Thoracic aorta (tissue), 2 donors: Measurements from ENCODE around the gene KANSL1L. TPM values are rescaled to one million over a fixed set of nuclear protein-coding genes. Genes with fewer than 3 reads are reported as not detected.

ENCODE experiments used
- ATAC-seq: fragments of 150-250 bp; one replicate; pipeline ENCODE4 v1.8.0; 2017; ENCODE audit warnings: low read depth; ENCODE audit not compliant: insufficient number of reproducible peaks, low FRiP score
- DNase-seq: peaks from one replicate; pipeline ENCODE4 v3.0.0-alpha.2; 2020; ENCODE audit warnings: low spot score
- H3K27ac ChIP-seq, 2 donors: fragments of 200-600 bp; sonication (generic); 1 replicate in 1 of 2; 2 replicates in 1 of 2; pipeline ENCODE4 v1.5.1; 2016; ENCODE audit warnings: mild to moderate bottlenecking in 2 of 2, moderate library complexity in 2 of 2
- H3K27me3 ChIP-seq: fragments of 200-600 bp; sonication (generic); replicated peaks from 2 replicates; pipeline ENCODE4 v1.6.0; 2016; ENCODE audit warnings: mild to moderate bottlenecking; ENCODE audit not compliant: insufficient read depth
- H3K36me3 ChIP-seq: fragments of 200-600 bp; sonication (generic); one replicate; pipeline ENCODE4 v1.5.1; 2016
- H3K4me1 ChIP-seq, 2 donors: fragments of 200-600 bp; sonication (generic); 1 replicate in 1 of 2; 2 replicates in 1 of 2; pipeline versions ENCODE4 v1.5.1 to v1.6.0; 2016; ENCODE audit warnings: low read depth in 2 of 2, mild to moderate bottlenecking in 1 of 2; ENCODE audit not compliant: control insufficient read depth in 1 of 2
- H3K4me3 ChIP-seq: fragments of 200-600 bp; sonication (generic); 2 replicates; pipeline ENCODE4 v1.5.1; 2016; ENCODE audit warnings: mild to moderate bottlenecking
- H3K9me3 ChIP-seq: fragments of 200-600 bp; sonication (generic); 2 replicates; pipeline ENCODE4 v1.5.1; 2016
- total RNA-seq, 2 donors: library from RNA; depleted of rRNA; stranded (reverse); fragments of >200 nt; gene quantifications; one replicate each; pipeline versions ENCODE4 v1.1.0 to v1.2.3, GENCODE V29; 2016
- TF ChIP-seq, protein P1 (sequence below): fragments of 200-600 bp; sonication (generic); IDR thresholded peaks from one replicate; pipeline ENCODE4 v1.5.1; 2019; ENCODE audit warnings: antibody characterized with exemption

The KANSL1L gene
- total RNA-seq, 2 donors from 2014 or later, result 35.1 to 77.2 TPM

DNA sequence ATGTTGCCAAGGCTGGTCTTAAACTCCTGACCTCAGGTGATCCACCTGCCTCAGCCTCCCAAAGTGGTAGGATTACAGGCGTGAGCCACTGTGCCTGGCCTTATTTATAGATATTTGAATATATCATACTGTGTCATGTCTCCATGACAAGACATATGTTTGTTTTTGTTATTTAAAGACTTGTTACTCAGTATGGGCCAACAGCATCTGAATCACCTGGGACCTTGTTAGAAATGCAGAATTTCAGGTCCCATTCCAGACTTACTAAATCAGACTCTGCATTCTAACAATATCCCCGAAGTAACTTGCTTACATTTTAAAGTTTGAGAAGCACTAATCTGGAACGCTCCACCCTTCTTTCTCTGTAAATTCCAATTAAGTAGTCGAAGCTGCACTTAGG lies 135.5 kb downstream of the KANSL1L start:
- no peak overlapping the region for H3K27ac ChIP-seq
- ATAC-seq, result no peak
- DNase-seq, result no peak
- TF ChIP-seq, protein P1, sequence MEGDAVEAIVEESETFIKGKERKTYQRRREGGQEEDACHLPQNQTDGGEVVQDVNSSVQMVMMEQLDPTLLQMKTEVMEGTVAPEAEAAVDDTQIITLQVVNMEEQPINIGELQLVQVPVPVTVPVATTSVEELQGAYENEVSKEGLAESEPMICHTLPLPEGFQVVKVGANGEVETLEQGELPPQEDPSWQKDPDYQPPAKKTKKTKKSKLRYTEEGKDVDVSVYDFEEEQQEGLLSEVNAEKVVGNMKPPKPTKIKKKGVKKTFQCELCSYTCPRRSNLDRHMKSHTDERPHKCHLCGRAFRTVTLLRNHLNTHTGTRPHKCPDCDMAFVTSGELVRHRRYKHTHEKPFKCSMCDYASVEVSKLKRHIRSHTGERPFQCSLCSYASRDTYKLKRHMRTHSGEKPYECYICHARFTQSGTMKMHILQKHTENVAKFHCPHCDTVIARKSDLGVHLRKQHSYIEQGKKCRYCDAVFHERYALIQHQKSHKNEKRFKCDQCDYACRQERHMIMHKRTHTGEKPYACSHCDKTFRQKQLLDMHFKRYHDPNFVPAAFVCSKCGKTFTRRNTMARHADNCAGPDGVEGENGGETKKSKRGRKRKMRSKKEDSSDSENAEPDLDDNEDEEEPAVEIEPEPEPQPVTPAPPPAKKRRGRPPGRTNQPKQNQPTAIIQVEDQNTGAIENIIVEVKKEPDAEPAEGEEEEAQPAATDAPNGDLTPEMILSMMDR, result no peak
- H3K4me3 ChIP-seq, result no peak overlapping the region
- H3K36me3 ChIP-seq, result no peaks in the 10 kb centered on the region
- H3K4me1 ChIP-seq, result no peaks in the 10 kb centered on the region
- H3K27me3 ChIP-seq, result no peaks in the 10 kb centered on the region
- H3K9me3 ChIP-seq, result no peaks in the 10 kb centered on the region

DNA sequence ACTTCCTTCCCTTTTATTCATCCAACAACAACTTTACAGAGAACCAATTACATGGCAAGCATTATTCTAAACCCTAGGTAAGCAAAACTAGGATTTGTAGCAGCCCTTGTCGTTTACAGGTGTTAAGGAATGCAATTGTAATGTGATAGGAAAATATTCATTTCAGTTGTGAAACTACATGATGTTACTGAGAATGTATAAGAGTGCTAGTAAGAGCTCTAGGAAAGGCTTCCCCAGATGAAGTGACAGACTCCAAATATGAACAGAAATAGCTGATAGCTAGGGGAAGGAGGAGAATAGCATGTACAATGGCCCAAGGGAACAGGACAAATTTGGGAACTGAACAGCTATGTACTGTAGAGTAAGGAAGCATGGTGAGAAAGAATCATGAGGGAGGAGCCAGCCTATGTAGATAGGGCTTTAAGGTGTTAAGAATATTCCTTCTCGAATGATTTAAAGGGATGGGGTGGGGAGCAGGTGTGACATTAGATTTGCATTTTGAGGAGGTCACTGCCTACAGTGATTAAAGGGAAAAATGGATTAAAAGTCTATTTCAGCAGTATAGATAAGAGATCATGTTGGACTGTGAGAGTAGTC lies 137.0 kb downstream of the KANSL1L start:
- H3K27ac ChIP-seq, result no peak overlapping the region
- H3K9me3 ChIP-seq, result no peaks in the 10 kb centered on the region
- no peaks in the 10 kb centered on the region for H3K36me3 ChIP-seq
- DNase-seq (no peak), ATAC-seq (no peak)
- TF ChIP-seq, protein P1, result no peak
- no peak overlapping the region for H3K4me3 ChIP-seq
- no peaks in the 10 kb centered on the region for H3K4me1 ChIP-seq
- H3K27me3 ChIP-seq, result no peaks in the 10 kb centered on the region

DNA sequence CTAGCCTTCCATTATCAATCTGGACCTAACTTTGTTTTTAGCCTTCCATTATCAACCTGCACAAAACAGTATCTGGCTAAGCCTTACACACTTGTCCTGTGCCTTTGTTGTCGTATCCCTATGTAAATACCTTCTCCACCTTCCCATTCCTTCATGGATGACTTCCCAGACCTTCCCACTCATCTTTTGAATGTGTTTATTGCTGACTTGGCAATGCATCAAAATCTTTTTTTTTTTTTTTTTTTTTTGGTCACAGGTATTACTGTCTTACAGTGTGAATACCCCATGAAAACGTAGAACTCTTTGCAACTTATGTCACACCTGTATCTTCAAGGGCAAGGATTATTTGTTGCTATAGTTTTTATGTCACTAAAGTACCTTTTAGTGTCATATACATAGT lies 143.0 kb downstream of the KANSL1L start:
- H3K36me3 ChIP-seq, result peaks cover 4% of the 10 kb centered on the region
- no peak overlapping the region for H3K27ac ChIP-seq
- ATAC-seq (no peak), DNase-seq (no peak)
- H3K4me1 ChIP-seq, result no peaks in the 10 kb centered on the region
- H3K27me3 ChIP-seq, result no peaks in the 10 kb centered on the region
- H3K4me3 ChIP-seq, result no peak overlapping the region
- no peaks in the 10 kb centered on the region for H3K9me3 ChIP-seq
- TF ChIP-seq, protein P1, result no peak

DNA sequence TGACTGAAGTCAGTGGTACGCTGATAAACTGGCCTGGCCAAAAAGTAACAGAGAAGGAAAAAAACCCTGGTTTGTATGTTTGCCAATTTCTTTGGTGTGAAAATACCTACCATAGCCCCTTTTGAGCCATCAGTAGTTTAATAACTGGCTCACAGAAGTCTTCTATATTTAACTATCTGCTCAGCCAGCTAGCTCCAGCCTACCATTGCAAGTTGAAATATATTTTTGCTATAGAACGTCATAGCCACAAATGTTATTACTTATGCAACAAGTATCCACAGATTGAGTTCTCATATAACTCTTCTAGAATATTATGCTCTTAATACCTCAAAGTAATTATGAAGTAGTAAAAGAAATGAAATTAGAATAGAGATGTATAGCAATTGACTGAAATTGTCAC lies 143.6 kb downstream of the KANSL1L start:
- H3K27me3 ChIP-seq, result no peaks in the 10 kb centered on the region
- ATAC-seq (no peak), DNase-seq (no peak)
- no peaks in the 10 kb centered on the region for H3K4me1 ChIP-seq
- peaks cover 7% of the 10 kb centered on the region for H3K36me3 ChIP-seq
- H3K9me3 ChIP-seq, result no peaks in the 10 kb centered on the region
- no peak overlapping the region for H3K27ac ChIP-seq
- TF ChIP-seq, protein P1, result no peak
- no peak overlapping the region for H3K4me3 ChIP-seq

DNA sequence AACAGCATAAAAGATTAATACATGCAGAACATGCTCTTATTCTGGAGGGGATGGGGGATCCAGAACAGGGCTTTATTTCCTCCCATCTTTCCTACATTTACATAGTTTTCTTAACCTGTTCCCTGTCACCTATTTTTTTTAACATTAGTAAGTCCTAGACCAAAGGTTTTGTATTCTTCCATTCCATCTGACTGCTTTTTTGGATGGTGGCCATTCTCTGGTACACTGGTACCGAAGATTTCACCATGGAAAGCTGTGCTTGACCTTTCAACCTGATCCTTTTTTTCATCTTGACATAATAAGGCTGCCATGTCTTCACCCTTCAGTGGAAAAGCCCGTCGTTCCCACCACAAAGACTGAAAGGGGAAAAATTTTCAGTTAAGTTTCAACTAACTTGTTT lies 148.4 kb downstream of the KANSL1L start:
- no peak for DNase-seq
- no peaks in the 10 kb centered on the region for H3K27me3 ChIP-seq
- TF ChIP-seq, protein P1, result no peak
- no peak overlapping the region for H3K27ac ChIP-seq
- H3K9me3 ChIP-seq, result no peaks in the 10 kb centered on the region
- H3K36me3 ChIP-seq, result peaks cover 13% of the 10 kb centered on the region
- H3K4me3 ChIP-seq, result no peak overlapping the region
- H3K4me1 ChIP-seq, result no peaks in the 10 kb centered on the region
- no peak for ATAC-seq
